ENCODE results near the gene CGNL1. TPM values are rescaled to one million over a fixed set of nuclear protein-coding genes. Genes with fewer than 3 reads are reported as not detected.

Gene CGNL1
- total RNA-seq, 1 experiment from 2014 or later: 34.6 TPM

- Histone ChIP-seq H3K9ac (ENCODE audit: extremely low read depth, insufficient read length, low read length) (no peak overlapping the region), H3K4me1 (ENCODE audit: insufficient read depth, low read length) (peaks cover 11% of the 10 kb centered on the region), H3K9me3 (ENCODE audit: control insufficient read depth, low read depth, low read length) (no peaks in the 10 kb centered on the region), H2BK15ac (ENCODE audit: low read depth, low read length) (no peak overlapping the region), H3K4ac (ENCODE audit: low read depth, low read length) (no peak overlapping the region), H3K14ac (ENCODE audit: insufficient read depth, low read length) (no peak overlapping the region), H2BK120ac (ENCODE audit: low read depth, low read length, poor library complexity, severe bottlenecking) (no peak overlapping the region), H3K79me1 (ENCODE audit: insufficient read depth, low read depth, low read length, poor library complexity, severe bottlenecking) (no peaks in the 10 kb centered on the region), H3K23ac (ENCODE audit: insufficient read length, low read depth, low read length) (no peak overlapping the region), H4K20me1 (ENCODE audit: control insufficient read depth, insufficient read depth, insufficient read length) (no peaks in the 10 kb centered on the region), H4K5ac (ENCODE audit: insufficient read length, low read depth, low read length) (no peak overlapping the region), H3T11ph (ENCODE audit: low read length) (no peak overlapping the region), H2BK12ac (ENCODE audit: insufficient read length, low read depth, low read length) (no peak overlapping the region), H2BK5ac (ENCODE audit: insufficient read length, low read length) (no peak overlapping the region), H3K56ac (ENCODE audit: insufficient read length, low read depth, low read length) (no peak overlapping the region), H3K79me2 (ENCODE audit: insufficient read depth, low read length) (no peaks in the 10 kb centered on the region), H2AFZ (ENCODE audit: low read length) (no peak overlapping the region), H3K4me2 (ENCODE audit: insufficient read depth, insufficient read length, low read length) (no peak overlapping the region), H2AK5ac (ENCODE audit: insufficient read length, low read length) (no peak overlapping the region), H3K23me2 (ENCODE audit: insufficient read length, low read depth, low read length, poor library complexity, severe bottlenecking) (no peaks in the 10 kb centered on the region), H4K91ac (ENCODE audit: insufficient read length, low read depth, low read length) (no peak overlapping the region), H4K8ac (replicated peaks; ENCODE audit: insufficient read length, low read depth, low read length) (no peak overlapping the region), H2BK20ac (ENCODE audit: low read depth, low read length, poor library complexity, severe bottlenecking) (no peak overlapping the region), H3K27me3 (ENCODE audit: insufficient read depth, low read length) (no peaks in the 10 kb centered on the region), H3K27ac (ENCODE audit: insufficient read length, low read depth, low read length) (no peak overlapping the region), H3K18ac (ENCODE audit: insufficient read length, low read depth, low read length) (no peak overlapping the region)
- Mint-ChIP-seq H3K27ac (peak overlapping the region in 2 of 3 experiments; percentile 84 to 93; a peak in 4 of 7 replicates), H3K4me1 (peaks cover 40 to 41% of the 10 kb centered on the region in 2 experiments), H3K36me3 (ENCODE audit: insufficient read depth in 1 of 3, low read depth in 3 of 3) (peaks cover 19 to 35% (median 31%) of the 10 kb centered on the region in 3 experiments; a peak in 6 of 7 replicates), H3K9me3 (peaks cover 0 to 3% of the 10 kb centered on the region in 2 experiments; a peak in 2 of 5 replicates), H3K27me3 (ENCODE audit: low read depth) (no peaks in the 10 kb centered on the region), H3K4me3 (no peak overlapping the region)
- no peak for DNase-seq
- TF ChIP-seq, protein P1, sequence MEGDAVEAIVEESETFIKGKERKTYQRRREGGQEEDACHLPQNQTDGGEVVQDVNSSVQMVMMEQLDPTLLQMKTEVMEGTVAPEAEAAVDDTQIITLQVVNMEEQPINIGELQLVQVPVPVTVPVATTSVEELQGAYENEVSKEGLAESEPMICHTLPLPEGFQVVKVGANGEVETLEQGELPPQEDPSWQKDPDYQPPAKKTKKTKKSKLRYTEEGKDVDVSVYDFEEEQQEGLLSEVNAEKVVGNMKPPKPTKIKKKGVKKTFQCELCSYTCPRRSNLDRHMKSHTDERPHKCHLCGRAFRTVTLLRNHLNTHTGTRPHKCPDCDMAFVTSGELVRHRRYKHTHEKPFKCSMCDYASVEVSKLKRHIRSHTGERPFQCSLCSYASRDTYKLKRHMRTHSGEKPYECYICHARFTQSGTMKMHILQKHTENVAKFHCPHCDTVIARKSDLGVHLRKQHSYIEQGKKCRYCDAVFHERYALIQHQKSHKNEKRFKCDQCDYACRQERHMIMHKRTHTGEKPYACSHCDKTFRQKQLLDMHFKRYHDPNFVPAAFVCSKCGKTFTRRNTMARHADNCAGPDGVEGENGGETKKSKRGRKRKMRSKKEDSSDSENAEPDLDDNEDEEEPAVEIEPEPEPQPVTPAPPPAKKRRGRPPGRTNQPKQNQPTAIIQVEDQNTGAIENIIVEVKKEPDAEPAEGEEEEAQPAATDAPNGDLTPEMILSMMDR (conservative IDR thresholded peaks at IDR 0.05): no peak
- WGBS (ENCODE audit: extremely low coverage, insufficient read length, low lambda C conversion rate): no CpG with 5 or more reads among the region's 7 CpGs
Observed at GRCh38 chr15:57406062-57406772, 29.9 kb downstream of the CGNL1 start.
